ENCODE measurements around the gene PEAK1.

DNA sequence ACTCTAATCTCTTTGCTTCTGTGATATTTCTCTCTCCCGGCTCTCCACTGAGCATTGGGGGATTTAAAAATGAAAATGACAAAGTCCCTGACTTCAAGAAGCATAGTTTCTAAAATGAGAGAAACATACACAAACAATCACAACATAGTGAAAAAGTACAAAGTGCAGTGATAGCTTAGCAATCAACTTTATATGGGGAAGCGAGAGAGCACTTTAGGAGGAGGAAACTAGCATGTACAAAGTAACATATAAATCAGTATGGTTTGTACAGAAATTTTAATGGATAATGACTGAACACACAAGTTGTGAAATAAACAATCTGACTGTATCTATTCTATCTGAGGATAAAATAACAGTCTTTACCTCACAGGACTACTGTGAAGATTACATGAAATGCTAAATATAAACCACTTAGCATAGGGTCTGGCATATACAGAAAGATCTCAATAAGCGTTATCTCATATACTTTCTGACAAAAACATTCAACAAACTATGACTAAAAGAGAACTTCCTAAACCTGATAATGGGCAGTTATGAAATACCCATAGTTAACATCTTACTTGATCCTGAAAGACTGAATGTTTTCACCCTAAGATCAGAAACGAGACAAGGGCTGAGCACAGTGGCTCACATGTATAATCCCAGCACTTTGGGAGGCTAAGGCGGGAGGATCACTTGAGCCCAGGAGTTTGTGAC lies 61.2 kb downstream of the PEAK1 start:
- TF ChIP-seq, protein P1, sequence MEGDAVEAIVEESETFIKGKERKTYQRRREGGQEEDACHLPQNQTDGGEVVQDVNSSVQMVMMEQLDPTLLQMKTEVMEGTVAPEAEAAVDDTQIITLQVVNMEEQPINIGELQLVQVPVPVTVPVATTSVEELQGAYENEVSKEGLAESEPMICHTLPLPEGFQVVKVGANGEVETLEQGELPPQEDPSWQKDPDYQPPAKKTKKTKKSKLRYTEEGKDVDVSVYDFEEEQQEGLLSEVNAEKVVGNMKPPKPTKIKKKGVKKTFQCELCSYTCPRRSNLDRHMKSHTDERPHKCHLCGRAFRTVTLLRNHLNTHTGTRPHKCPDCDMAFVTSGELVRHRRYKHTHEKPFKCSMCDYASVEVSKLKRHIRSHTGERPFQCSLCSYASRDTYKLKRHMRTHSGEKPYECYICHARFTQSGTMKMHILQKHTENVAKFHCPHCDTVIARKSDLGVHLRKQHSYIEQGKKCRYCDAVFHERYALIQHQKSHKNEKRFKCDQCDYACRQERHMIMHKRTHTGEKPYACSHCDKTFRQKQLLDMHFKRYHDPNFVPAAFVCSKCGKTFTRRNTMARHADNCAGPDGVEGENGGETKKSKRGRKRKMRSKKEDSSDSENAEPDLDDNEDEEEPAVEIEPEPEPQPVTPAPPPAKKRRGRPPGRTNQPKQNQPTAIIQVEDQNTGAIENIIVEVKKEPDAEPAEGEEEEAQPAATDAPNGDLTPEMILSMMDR (conservative IDR thresholded peaks at IDR 0.05; ENCODE audit: low read depth in 2 of 2) = no peak
- TF ChIP-seq EZH2 (IDR thresholded peaks at IDR 0.05; ENCODE audit: low read depth, unreplicated experiment) (no peak), JUNB (IDR thresholded peaks at IDR 0.05; ENCODE audit: unreplicated experiment) (no peak), STAT1 (IDR thresholded peaks at IDR 0.05; ENCODE audit: unreplicated experiment) (no peak), EZH2phosphoT487 (IDR thresholded peaks at IDR 0.05; ENCODE audit: unreplicated experiment) (no peak)
- TF ChIP-seq, protein P2, sequence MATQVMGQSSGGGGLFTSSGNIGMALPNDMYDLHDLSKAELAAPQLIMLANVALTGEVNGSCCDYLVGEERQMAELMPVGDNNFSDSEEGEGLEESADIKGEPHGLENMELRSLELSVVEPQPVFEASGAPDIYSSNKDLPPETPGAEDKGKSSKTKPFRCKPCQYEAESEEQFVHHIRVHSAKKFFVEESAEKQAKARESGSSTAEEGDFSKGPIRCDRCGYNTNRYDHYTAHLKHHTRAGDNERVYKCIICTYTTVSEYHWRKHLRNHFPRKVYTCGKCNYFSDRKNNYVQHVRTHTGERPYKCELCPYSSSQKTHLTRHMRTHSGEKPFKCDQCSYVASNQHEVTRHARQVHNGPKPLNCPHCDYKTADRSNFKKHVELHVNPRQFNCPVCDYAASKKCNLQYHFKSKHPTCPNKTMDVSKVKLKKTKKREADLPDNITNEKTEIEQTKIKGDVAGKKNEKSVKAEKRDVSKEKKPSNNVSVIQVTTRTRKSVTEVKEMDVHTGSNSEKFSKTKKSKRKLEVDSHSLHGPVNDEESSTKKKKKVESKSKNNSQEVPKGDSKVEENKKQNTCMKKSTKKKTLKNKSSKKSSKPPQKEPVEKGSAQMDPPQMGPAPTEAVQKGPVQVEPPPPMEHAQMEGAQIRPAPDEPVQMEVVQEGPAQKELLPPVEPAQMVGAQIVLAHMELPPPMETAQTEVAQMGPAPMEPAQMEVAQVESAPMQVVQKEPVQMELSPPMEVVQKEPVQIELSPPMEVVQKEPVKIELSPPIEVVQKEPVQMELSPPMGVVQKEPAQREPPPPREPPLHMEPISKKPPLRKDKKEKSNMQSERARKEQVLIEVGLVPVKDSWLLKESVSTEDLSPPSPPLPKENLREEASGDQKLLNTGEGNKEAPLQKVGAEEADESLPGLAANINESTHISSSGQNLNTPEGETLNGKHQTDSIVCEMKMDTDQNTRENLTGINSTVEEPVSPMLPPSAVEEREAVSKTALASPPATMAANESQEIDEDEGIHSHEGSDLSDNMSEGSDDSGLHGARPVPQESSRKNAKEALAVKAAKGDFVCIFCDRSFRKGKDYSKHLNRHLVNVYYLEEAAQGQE (IDR thresholded peaks at IDR 0.05; ENCODE audit: unreplicated experiment) = no peak
